HepG2 (cell line): ENCODE measurements around the gene ZFYVE27. TPM values are rescaled to one million over a fixed set of nuclear protein-coding genes. Genes with fewer than 3 reads are reported as not detected.
A peak's percentile ranks its signal among the peaks of the same experiment; 100 is the strongest.

Experiments used
- ATAC-seq: fragments of 200-7000 bp; cut with Tn5 transposase; 3 replicates; pipeline ENCODE4 v1.9.1; 2020; ENCODE audit warnings: mild to moderate bottlenecking, moderate library complexity
- BruUV-seq: library from RNA; stranded (reverse); fragments of 400-500 nt; replicated peaks from 2 replicates; lab custom pipeline; 2021; lab: Mats Ljungman, UMichigan
- CTCF ChIA-PET: fragments of 300-600 bp; formaldehyde crosslinking; extraction: SDS; loops from one replicate; lab custom pipeline; 2021; ENCODE audit warnings: low total read pairs, inconsistent platforms, low intra/inter-chr PET ratio; lab: Yijun Ruan, JAX
- POLR2A ChIA-PET: fragments of 350-600 bp; sonication (Branson Sonifier 250); formaldehyde crosslinking; loops from one replicate; lab custom pipeline; 2020; ENCODE audit warnings: antibody characterized with exemption, inconsistent platforms; lab: Yijun Ruan, JAX
- DNase-seq: peaks from one replicate; pipeline ENCODE4 v3.0.0-alpha.2; 2015; ENCODE audit warnings: low spot score
- FAIRE-seq: peaks from 3 replicates; lab custom pipeline; 2011; peaks lifted over from hg19 to GRCh38; lab: Jason Lieb, UNC
- H2AFZ ChIP-seq: one replicate; pipeline ENCODE4 v1.6.1; 2011; ENCODE audit warnings: low read length, inconsistent platforms
- H3K27ac ChIP-seq: fragments of 300-600 bp; 3 replicates; pipeline ENCODE4 v1.8.0; 2011; ENCODE audit warnings: mixed run types, mild to moderate bottlenecking, mixed read lengths, low read length, inconsistent platforms; ENCODE audit not compliant: insufficient read depth; ENCODE audit errors: extremely low read length
- H3K27me3 ChIP-seq, 2 experiments: fragments of 200-600 bp in 1 of 2; 2 replicates in 1 of 2; 3 replicates in 1 of 2; pipeline versions ENCODE4 v1.6.0 to v1.8.0; 2011; ENCODE audit warnings: low read length in 2 of 2, mild to moderate bottlenecking in 2 of 2, moderate library complexity in 2 of 2, inconsistent platforms in 1 of 2; ENCODE audit not compliant: insufficient read depth in 2 of 2, control insufficient read depth in 1 of 2
- H3K36me3 ChIP-seq, 2 experiments: fragments of 200-600 bp in 1 of 2; replicated peaks in 1 of 2; 2 replicates in 1 of 2; 3 replicates in 1 of 2; pipeline versions ENCODE4 v1.5.1 to v1.8.0; 2011; ENCODE audit warnings: low read length in 2 of 2, inconsistent platforms in 1 of 2; ENCODE audit not compliant: insufficient read depth in 2 of 2, control insufficient read depth in 1 of 2
- H3K4me1 ChIP-seq: 2 replicates; pipeline ENCODE4 v1.5.1; 2012; ENCODE audit warnings: low read length, inconsistent platforms; ENCODE audit not compliant: insufficient read depth
- H3K4me2 ChIP-seq: 2 replicates; pipeline ENCODE4 v1.6.0; 2011; ENCODE audit warnings: low read depth, low read length, inconsistent platforms
- H3K4me3 ChIP-seq, 3 experiments: fragments of 200-600 bp in 1 of 3; sonication (generic), shearing (Covaris generic) in 1 of 3; replicated peaks in 1 of 3; 2 replicates each; pipeline ENCODE4 v1.5.1; 2011 to 2016; ENCODE audit warnings: low read length in 3 of 3, inconsistent platforms in 2 of 3, low read depth in 2 of 3, mild to moderate bottlenecking in 2 of 3, control low read depth in 1 of 3, mixed read lengths in 1 of 3; ENCODE audit not compliant: insufficient read depth in 1 of 3
- H3K79me2 ChIP-seq: one replicate; pipeline ENCODE4 v1.6.1; 2011; ENCODE audit warnings: low read length, inconsistent platforms; ENCODE audit not compliant: insufficient read depth
- H3K9ac ChIP-seq: 2 replicates; pipeline ENCODE4 v1.6.0; 2011; ENCODE audit warnings: mild to moderate bottlenecking, low read depth, low read length, inconsistent platforms; ENCODE audit not compliant: insufficient read depth
- H3K9me3 ChIP-seq: 2 replicates; pipeline ENCODE4 v1.5.1; 2012; ENCODE audit warnings: mild to moderate bottlenecking, low read length
- H4K20me1 ChIP-seq: 2 replicates; pipeline ENCODE4 v1.6.0; 2011; ENCODE audit warnings: inconsistent platforms, mild to moderate bottlenecking, low read length, moderate library complexity; ENCODE audit not compliant: insufficient read depth
- CTCF ChIP-seq: sonication (generic); formaldehyde crosslinking; IDR thresholded peaks from 2 replicates; pipeline ENCODE4 v1.5.0; 2020; ENCODE audit warnings: mild to moderate bottlenecking, missing genetic modification reagents, moderate library complexity
- ERF ChIP-seq: IDR thresholded peaks from 2 replicates; pipeline ENCODE4 v1.6.1; 2018; ENCODE audit warnings: missing biosample characterization, missing genetic modification reagents
- FOXK1 ChIP-seq: sonication (generic); formaldehyde crosslinking; IDR thresholded peaks from 2 replicates; pipeline ENCODE4 v1.4.0; 2020; ENCODE audit warnings: low read depth, missing genetic modification reagents, borderline replicate concordance
- HIC2 ChIP-seq: sonication (generic); formaldehyde crosslinking; IDR thresholded peaks from 2 replicates; pipeline ENCODE4 v1.9.0; 2022; ENCODE audit warnings: low read depth, missing genetic modification reagents
- IRF2 ChIP-seq: IDR thresholded peaks from 2 replicates; pipeline ENCODE4 v1.6.1; 2018; ENCODE audit warnings: missing genetic modification reagents, missing compliant biosample characterization
- MEF2D ChIP-seq: sonication (generic); formaldehyde crosslinking; IDR thresholded peaks from 2 replicates; pipeline ENCODE4 v1.5.1; 2020; ENCODE audit warnings: mild to moderate bottlenecking, missing genetic modification reagents
- PHF5A ChIP-seq: IDR thresholded peaks from one replicate; pipeline ENCODE4 v1.6.1; 2018; ENCODE audit warnings: low read depth, missing genetic modification reagents; ENCODE audit not compliant: unreplicated experiment
- RAD21 ChIP-seq: fragments of 450-650 bp; formaldehyde crosslinking; IDR thresholded peaks from 2 replicates; pipeline ENCODE4 v1.5.0; 2020; ENCODE audit warnings: mild to moderate bottlenecking
- RXRB ChIP-seq: IDR thresholded peaks from 2 replicates; pipeline ENCODE4 v1.6.1; 2016; ENCODE audit warnings: borderline replicate concordance, missing genetic modification reagents, missing compliant biosample characterization
- SMC3 ChIP-seq: IDR thresholded peaks from 2 replicates; pipeline ENCODE4 v1.6.1; 2011; ENCODE audit warnings: low read length, improper control_type of control experiment
- SRSF1 ChIP-seq: fragments of 200-400 bp; formaldehyde crosslinking; optimal IDR thresholded peaks from 2 replicates; pipeline ENCODE3; 2017; ENCODE audit warnings: mild to moderate bottlenecking, low read depth, low read length, moderate library complexity
- STAG1 ChIP-seq: sonication (generic); formaldehyde crosslinking; IDR thresholded peaks from 2 replicates; pipeline ENCODE4 v1.4.0; 2020; ENCODE audit warnings: missing genetic modification reagents
- TEAD3 ChIP-seq: optimal IDR thresholded peaks from 2 replicates; pipeline ENCODE3; 2016; ENCODE audit warnings: borderline replicate concordance
- THAP11 ChIP-seq: IDR thresholded peaks from 2 replicates; pipeline ENCODE4 v1.6.1; 2016; ENCODE audit warnings: missing biosample characterization, missing genetic modification reagents
- ZFP91 ChIP-seq: sonication (generic); formaldehyde crosslinking; IDR thresholded peaks from 2 replicates; pipeline ENCODE4 v1.9.0; 2022; ENCODE audit warnings: missing genetic modification reagents, mild to moderate bottlenecking, borderline replicate concordance
- ZNF136 ChIP-seq: sonication (generic); formaldehyde crosslinking; IDR thresholded peaks from 2 replicates; pipeline ENCODE4 v1.8.1; 2022; ENCODE audit warnings: low read depth, mild to moderate bottlenecking, moderate library complexity, missing genetic modification reagents
- ZNF274 ChIP-seq: sonication (generic); formaldehyde crosslinking; IDR thresholded peaks from 2 replicates; pipeline ENCODE4 v1.5.1; 2020; ENCODE audit warnings: mild to moderate bottlenecking, missing genetic modification reagents
- ZNF513 ChIP-seq: sonication (generic); formaldehyde crosslinking; conservative IDR thresholded peaks from 2 replicates; pipeline ENCODE4 v1.5.0; 2020; ENCODE audit warnings: missing genetic modification reagents
- WGBS: methylation state at CpG from one replicate; pipeline ENCODE4 v1.1.6; 2017; ENCODE audit warnings: low lambda C conversion rate; 5-methylcytosine and 5-hydroxymethylcytosine counted together
- in situ Hi-C: cut with HindIII; loops from 2 replicates; pipeline ENCODE4 v1.10.0; 2017; ENCODE audit warnings: low pct_unique_long_range_greater_than_20kb; ENCODE audit not compliant: extremely low pct_ligation_motif_present
- intact Hi-C: fragments of 100-400 bp; cut with micrococcal nuclease; formaldehyde crosslinking; loops from one replicate; pipeline ENCODE4 v1.10.0; 2022; ENCODE audit not compliant: unreplicated experiment
- polyA plus RNA-seq, 8 experiments: library from polyadenylated mRNA; depleted of rRNA in 3 of 8; stranded (reverse) in 7 of 8; unstranded in 1 of 8; fragments of >200 nt; fragmentation: Illumina TruSeq in 4 of 8; extraction: Trizol in 4 of 8; gene quantifications; 2 replicates each; pipeline versions ENCODE4 v1.2.1 to v1.2.3, GENCODE V29; 2011 to 2016; ENCODE audit warnings: low read depth in 4 of 8, missing spikeins in 1 of 8, mixed read lengths in 1 of 8; ENCODE audit not compliant: insufficient read depth in 1 of 8
- total RNA-seq, 5 experiments: library from RNA; depleted of rRNA; stranded (reverse); fragments of >200 nt; fragmentation: Illumina TruSeq; extraction: Trizol; gene quantifications; 2 replicates each; pipeline ENCODE4 v1.2.3, GENCODE V29; 2016; ENCODE audit warnings: low read depth in 1 of 5

Gene ZFYVE27
- total and polyA plus RNA-seq, 2 of the 13 experiments (the other 11 are each of a cell fraction or from before 2014, with no cell fraction given) = 19.7 to 20.5 TPM

- ChIA-PET CTCF (interaction anchor here (0.8 to 2.9 kb wide), 6 partner anchors 22 to 159 kb away, joined by 3 to 40 read pairs (median 12); partner anchors contain the start of gene ANKRD2), POLR2A (no interaction called here)
- FAIRE-seq (peak; percentile 89), ATAC-seq (peak; percentile 76), DNase-seq (peak; percentile 66)
- no peak overlapping the region for H3K4me3 ChIP-seq
- H3K36me3 ChIP-seq = no peaks in the 10 kb centered on the region
- H3K4me2 ChIP-seq = no peak overlapping the region
- no peaks in the 10 kb centered on the region for H4K20me1 ChIP-seq
- intact Hi-C loops = loop anchor here (1.0 kb wide), 2 partner anchors 22 to 55 kb away; no protein-coding TSS in a partner anchor
- in situ Hi-C loops = loop anchor here (5.0 kb wide), 1 partner anchor 54 kb away; no protein-coding TSS in a partner anchor
- H3K79me2 ChIP-seq = no peaks in the 10 kb centered on the region
- no peak overlapping the region for H2AFZ ChIP-seq
- H3K27ac ChIP-seq = no peak overlapping the region
- H3K9ac ChIP-seq = no peak overlapping the region
- BruUV-seq = no TSS peak
- no peaks in the 10 kb centered on the region for H3K9me3 ChIP-seq
- H3K4me1 ChIP-seq = peaks cover 11% of the 10 kb centered on the region
- 34% methylated on average over 7 of the region's 9 CpGs for WGBS
- H3K27me3 ChIP-seq = peaks cover 0 to 10% of the 10 kb centered on the region in 2 experiments; a peak in 2 of 5 replicates
- TF ChIP-seq ZNF136 (CRISPR knock-in tag) (no peak), ZNF274 (CRISPR knock-in tag) (no peak), PHF5A (CRISPR knock-in tag) (no peak), STAG1 (CRISPR knock-in tag) (peak; percentile 94), TEAD3 (CRISPR knock-in tag) (peak; percentile 78), IRF2 (CRISPR knock-in tag) (peak; percentile 41; the same call in 1 of the 2 replicates), MEF2D (CRISPR knock-in tag) (no peak), ERF (CRISPR knock-in tag) (peak; percentile 59; the same call in 1 of the 2 replicates), CTCF (CRISPR knock-in tag) (peak; percentile 94), FOXK1 (peak; percentile 6; the same call in 1 of the 2 replicates), ZNF513 (CRISPR knock-in tag) (no peak), RAD21 (peak; percentile 89), SRSF1 (no peak), THAP11 (CRISPR knock-in tag) (peak; percentile 40; the same call in 1 of the 2 replicates), RXRB (CRISPR knock-in tag) (0 out of 2 replicates have a peak, but pooled peaks have one; percentile 12), SMC3 (peak; percentile 95), ZFP91 (CRISPR knock-in tag) (no peak), HIC2 (CRISPR knock-in tag) (no peak)
These were observed 5.4 kb upstream of the ZFYVE27 start for GRCh38 chr10:97731346-97732051.
